Neural cell (in vitro differentiated cells): Measurements from ENCODE around the gene WDTC1. TPM values are rescaled to one million over a fixed set of nuclear protein-coding genes. Genes with fewer than 3 reads are reported as not detected.

Source experiments
- H2AFZ ChIP-seq: fragments of 200-600, 300-800 bp; sonication (generic), shearing (Covaris generic); 2 replicates; pipeline ENCODE4 v1.6.0; 2014; ENCODE audit warnings: low read depth, mild to moderate bottlenecking, antibody characterized with exemption, low read length, moderate library complexity
- H3F3A ChIP-seq: fragments of 200-600 bp; shearing (Covaris generic); 2 replicates; pipeline ENCODE4 v1.6.1; 2016; ENCODE audit warnings: mild to moderate bottlenecking, moderate library complexity, mixed read lengths, antibody characterized with exemption, low read length; ENCODE audit not compliant: insufficient read depth, poor library complexity, severe bottlenecking
- H3K27ac ChIP-seq: fragments of 200-600, 300-800 bp; sonication (generic), shearing (Covaris generic); 2 replicates; pipeline ENCODE4 v1.5.1; 2014; ENCODE audit warnings: mild to moderate bottlenecking, low read length, moderate library complexity
- H3K27me3 ChIP-seq: fragments of 300-800, 200-600 bp; sonication (generic), shearing (Covaris generic); 2 replicates; pipeline ENCODE4 v1.6.0; 2014; ENCODE audit warnings: mild to moderate bottlenecking, low read depth, low read length, moderate library complexity; ENCODE audit not compliant: insufficient read depth
- H3K36me3 ChIP-seq: fragments of 300-800, 200-600 bp; sonication (generic), shearing (Covaris generic); 2 replicates; pipeline ENCODE4 v1.5.1; 2014; ENCODE audit warnings: mild to moderate bottlenecking, antibody characterized with exemption, low read length, moderate library complexity; ENCODE audit not compliant: insufficient read depth
- H3K4me2 ChIP-seq: fragments of 300-800, 200-600 bp; sonication (generic), shearing (Covaris generic); 2 replicates; pipeline ENCODE4 v1.6.0; 2014; ENCODE audit warnings: mild to moderate bottlenecking, low read length
- H3K4me3 ChIP-seq: fragments of 300-800, 200-600 bp; sonication (generic), shearing (Covaris generic); 2 replicates; pipeline ENCODE4 v1.5.1; 2014; ENCODE audit warnings: mild to moderate bottlenecking, low read length, moderate library complexity
- H3K79me2 ChIP-seq: fragments of 200-600 bp; shearing (Covaris generic); replicated peaks from 2 replicates; pipeline ENCODE4 v1.6.0; 2014; ENCODE audit warnings: mild to moderate bottlenecking, low read length, moderate library complexity; ENCODE audit not compliant: insufficient read depth
- H3K9ac ChIP-seq: fragments of 300-800, 200-600 bp; sonication (generic), shearing (Covaris generic); 2 replicates; pipeline ENCODE4 v1.6.1; 2016; ENCODE audit warnings: mild to moderate bottlenecking, low read length, mixed read lengths
- H3K9me2 ChIP-seq: fragments of 200-600 bp; shearing (Covaris generic); 2 replicates; pipeline ENCODE4 v1.6.1; 2016; ENCODE audit warnings: mild to moderate bottlenecking, low read length, mixed read lengths; ENCODE audit not compliant: insufficient read depth
- H3K9me3 ChIP-seq: fragments of 200-600, 300-800 bp; sonication (generic), shearing (Covaris generic); 2 replicates; pipeline ENCODE4 v1.6.1; 2016; ENCODE audit warnings: mild to moderate bottlenecking, mixed run types, low read length, moderate library complexity, mixed read lengths
- H4K20me1 ChIP-seq: fragments of 200-600 bp; shearing (Covaris generic); 2 replicates; pipeline ENCODE4 v1.6.1; 2016; ENCODE audit warnings: mild to moderate bottlenecking, mixed run types; ENCODE audit not compliant: insufficient read depth
- EP300 ChIP-seq: fragments of 450-650 bp; conservative IDR thresholded peaks from 2 replicates; pipeline ENCODE4 v1.6.1; 2014; ENCODE audit warnings: antibody characterized with exemption, mild to moderate bottlenecking, moderate library complexity; ENCODE audit not compliant: poor library complexity, severe bottlenecking
- EZH2 ChIP-seq: fragments of 200-600, 300-800 bp; shearing (Covaris generic), sonication (generic); IDR thresholded peaks from 2 replicates; pipeline ENCODE4 v1.6.1; 2014; ENCODE audit warnings: antibody characterized with exemption, low read length, borderline replicate concordance, mild to moderate bottlenecking; ENCODE audit not compliant: insufficient read depth, poor library complexity, severe bottlenecking
- MXI1 ChIP-seq: fragments of 450-650 bp; conservative IDR thresholded peaks from 2 replicates; pipeline ENCODE4 v1.6.1; 2014; ENCODE audit warnings: antibody characterized with exemption, mild to moderate bottlenecking; ENCODE audit not compliant: poor library complexity, severe bottlenecking
- POLR2AphosphoS5 ChIP-seq: IDR thresholded peaks from 2 replicates; pipeline ENCODE4 v1.6.1; 2012
- RAD21 ChIP-seq: fragments of 450-650 bp; conservative IDR thresholded peaks from 2 replicates; pipeline ENCODE4 v1.6.1; 2014; ENCODE audit warnings: antibody characterized with exemption, mild to moderate bottlenecking, moderate library complexity
- SMC3 ChIP-seq: fragments of 450-650 bp; conservative IDR thresholded peaks from 2 replicates; pipeline ENCODE4 v1.6.1; 2014; ENCODE audit warnings: antibody characterized with exemption, mild to moderate bottlenecking, moderate library complexity; ENCODE audit not compliant: poor library complexity
- TAF1 ChIP-seq: IDR thresholded peaks from 2 replicates; pipeline ENCODE4 v1.6.1; 2012; ENCODE audit warnings: low read depth
- polyA plus RNA-seq: library from polyadenylated mRNA; depleted of rRNA; stranded (reverse); fragments of >200 nt; gene quantifications from 2 replicates; pipeline ENCODE4 v1.2.3, GENCODE V29; 2014
- TF ChIP-seq, protein P1 (sequence below): fragments of 450-650 bp; IDR thresholded peaks from 2 replicates; pipeline ENCODE4 v1.5.1; 2014; ENCODE audit warnings: antibody characterized with exemption, mild to moderate bottlenecking, moderate library complexity; ENCODE audit not compliant: poor library complexity, severe bottlenecking
- TF ChIP-seq, protein P2 (sequence below): IDR thresholded peaks from 2 replicates; pipeline ENCODE4 v1.6.1; 2012; ENCODE audit warnings: borderline replicate concordance

The WDTC1 gene
- polyA plus RNA-seq, 1 donor from 2014 or later: 10.9 TPM

DNA sequence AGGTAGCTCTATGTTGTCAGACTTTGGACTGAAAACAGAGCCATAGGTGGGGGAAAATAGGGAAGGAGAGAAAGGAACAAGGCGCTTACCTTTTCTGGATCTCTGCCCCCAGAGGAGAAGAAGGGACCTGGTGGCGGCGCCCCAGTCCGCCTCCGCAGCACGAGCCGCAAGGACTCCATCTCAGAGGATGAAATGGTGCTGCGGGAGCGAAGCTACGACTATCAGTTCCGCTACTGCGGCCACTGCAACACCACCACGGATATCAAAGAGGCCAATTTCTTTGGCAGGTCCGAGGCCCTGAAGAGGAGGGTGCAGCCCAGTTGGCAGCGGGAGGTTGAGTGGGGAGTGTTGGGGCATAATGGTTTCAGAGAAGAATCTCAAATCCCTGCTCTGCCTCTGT, 69.1 kb downstream of the WDTC1 start:
- no peaks in the 10 kb centered on the region for H3K36me3 ChIP-seq
- no peaks in the 10 kb centered on the region for H3K27me3 ChIP-seq
- no peaks in the 10 kb centered on the region for H4K20me1 ChIP-seq
- H3K4me3 ChIP-seq: no peak overlapping the region
- no peak overlapping the region for H3K27ac ChIP-seq
- no peaks in the 10 kb centered on the region for H3K79me2 ChIP-seq
- H3K9me3 ChIP-seq: no peaks in the 10 kb centered on the region
- H3K4me2 ChIP-seq: no peak overlapping the region
- H3F3A ChIP-seq: no peaks in the 10 kb centered on the region
- no peaks in the 10 kb centered on the region for H3K9me2 ChIP-seq
- H2AFZ ChIP-seq: no peak overlapping the region
- no peak for TF ChIP-seq TAF1
- no peak for TF ChIP-seq EZH2
- no peak for TF ChIP-seq EP300
- no peak for TF ChIP-seq RAD21
- no peak for TF ChIP-seq SMC3
- TF ChIP-seq POLR2AphosphoS5: no peak
- TF ChIP-seq, protein P1, sequence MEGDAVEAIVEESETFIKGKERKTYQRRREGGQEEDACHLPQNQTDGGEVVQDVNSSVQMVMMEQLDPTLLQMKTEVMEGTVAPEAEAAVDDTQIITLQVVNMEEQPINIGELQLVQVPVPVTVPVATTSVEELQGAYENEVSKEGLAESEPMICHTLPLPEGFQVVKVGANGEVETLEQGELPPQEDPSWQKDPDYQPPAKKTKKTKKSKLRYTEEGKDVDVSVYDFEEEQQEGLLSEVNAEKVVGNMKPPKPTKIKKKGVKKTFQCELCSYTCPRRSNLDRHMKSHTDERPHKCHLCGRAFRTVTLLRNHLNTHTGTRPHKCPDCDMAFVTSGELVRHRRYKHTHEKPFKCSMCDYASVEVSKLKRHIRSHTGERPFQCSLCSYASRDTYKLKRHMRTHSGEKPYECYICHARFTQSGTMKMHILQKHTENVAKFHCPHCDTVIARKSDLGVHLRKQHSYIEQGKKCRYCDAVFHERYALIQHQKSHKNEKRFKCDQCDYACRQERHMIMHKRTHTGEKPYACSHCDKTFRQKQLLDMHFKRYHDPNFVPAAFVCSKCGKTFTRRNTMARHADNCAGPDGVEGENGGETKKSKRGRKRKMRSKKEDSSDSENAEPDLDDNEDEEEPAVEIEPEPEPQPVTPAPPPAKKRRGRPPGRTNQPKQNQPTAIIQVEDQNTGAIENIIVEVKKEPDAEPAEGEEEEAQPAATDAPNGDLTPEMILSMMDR: no peak
- no peak overlapping the region for H3K9ac ChIP-seq

DNA sequence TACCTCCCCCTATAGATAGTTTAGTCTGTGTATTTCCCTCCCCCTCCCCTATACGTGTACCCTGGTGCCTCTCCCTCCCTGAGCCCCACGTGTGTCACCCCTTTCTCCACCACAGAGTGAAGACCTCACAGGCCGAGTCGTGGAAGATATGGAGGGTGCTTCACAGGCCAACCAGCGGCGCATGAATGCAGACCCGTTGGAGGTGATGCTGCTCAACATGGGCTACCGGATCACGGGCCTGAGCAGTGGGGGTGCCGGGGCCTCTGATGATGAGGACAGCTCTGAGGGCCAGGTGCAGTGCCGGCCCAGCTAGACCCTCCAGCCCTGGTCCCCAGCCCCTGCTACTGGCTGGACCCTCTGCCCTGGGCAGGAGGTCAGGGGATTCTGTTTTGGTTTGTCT, 71.6 kb downstream of the WDTC1 start:
- no peak overlapping the region for H3K4me2 ChIP-seq
- H3K9ac ChIP-seq: no peak overlapping the region
- H3K27me3 ChIP-seq: no peaks in the 10 kb centered on the region
- no peaks in the 10 kb centered on the region for H3K9me2 ChIP-seq
- H2AFZ ChIP-seq: no peak overlapping the region
- TF ChIP-seq SMC3 (no peak), EP300 (no peak), MXI1 (no peak), TAF1 (no peak), EZH2 (no peak), POLR2AphosphoS5 (no peak)
- TF ChIP-seq, protein P2, sequence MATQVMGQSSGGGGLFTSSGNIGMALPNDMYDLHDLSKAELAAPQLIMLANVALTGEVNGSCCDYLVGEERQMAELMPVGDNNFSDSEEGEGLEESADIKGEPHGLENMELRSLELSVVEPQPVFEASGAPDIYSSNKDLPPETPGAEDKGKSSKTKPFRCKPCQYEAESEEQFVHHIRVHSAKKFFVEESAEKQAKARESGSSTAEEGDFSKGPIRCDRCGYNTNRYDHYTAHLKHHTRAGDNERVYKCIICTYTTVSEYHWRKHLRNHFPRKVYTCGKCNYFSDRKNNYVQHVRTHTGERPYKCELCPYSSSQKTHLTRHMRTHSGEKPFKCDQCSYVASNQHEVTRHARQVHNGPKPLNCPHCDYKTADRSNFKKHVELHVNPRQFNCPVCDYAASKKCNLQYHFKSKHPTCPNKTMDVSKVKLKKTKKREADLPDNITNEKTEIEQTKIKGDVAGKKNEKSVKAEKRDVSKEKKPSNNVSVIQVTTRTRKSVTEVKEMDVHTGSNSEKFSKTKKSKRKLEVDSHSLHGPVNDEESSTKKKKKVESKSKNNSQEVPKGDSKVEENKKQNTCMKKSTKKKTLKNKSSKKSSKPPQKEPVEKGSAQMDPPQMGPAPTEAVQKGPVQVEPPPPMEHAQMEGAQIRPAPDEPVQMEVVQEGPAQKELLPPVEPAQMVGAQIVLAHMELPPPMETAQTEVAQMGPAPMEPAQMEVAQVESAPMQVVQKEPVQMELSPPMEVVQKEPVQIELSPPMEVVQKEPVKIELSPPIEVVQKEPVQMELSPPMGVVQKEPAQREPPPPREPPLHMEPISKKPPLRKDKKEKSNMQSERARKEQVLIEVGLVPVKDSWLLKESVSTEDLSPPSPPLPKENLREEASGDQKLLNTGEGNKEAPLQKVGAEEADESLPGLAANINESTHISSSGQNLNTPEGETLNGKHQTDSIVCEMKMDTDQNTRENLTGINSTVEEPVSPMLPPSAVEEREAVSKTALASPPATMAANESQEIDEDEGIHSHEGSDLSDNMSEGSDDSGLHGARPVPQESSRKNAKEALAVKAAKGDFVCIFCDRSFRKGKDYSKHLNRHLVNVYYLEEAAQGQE: no peak
- H3K27ac ChIP-seq: no peak overlapping the region
- H3K4me3 ChIP-seq: no peak overlapping the region
- H3F3A ChIP-seq: no peaks in the 10 kb centered on the region
- H3K9me3 ChIP-seq: no peaks in the 10 kb centered on the region
- no peaks in the 10 kb centered on the region for H4K20me1 ChIP-seq
- H3K36me3 ChIP-seq: no peaks in the 10 kb centered on the region
- H3K79me2 ChIP-seq: no peaks in the 10 kb centered on the region
